RWPE2 (cell line): ENCODE data around the gene HEPN1.

Source experiments
- ATAC-seq: fragments of 200-7000 bp; cut with Tn5 transposase; 3 replicates; pipeline ENCODE4 v1.9.1; 2021; ENCODE audit warnings: low read depth
- DNase-seq: peaks from one replicate; pipeline ENCODE4 v3.0.0-alpha.2; 2020; ENCODE audit warnings: low spot score
- H3K27ac ChIP-seq: fragments of 450-650 bp; 2 replicates; pipeline ENCODE4 v1.5.1; 2017; ENCODE audit warnings: mild to moderate bottlenecking; ENCODE audit not compliant: poor library complexity, severe bottlenecking
- H3K27me3 ChIP-seq: fragments of 250-450 bp; sonication (Bioruptor Pico); 2 replicates; pipeline ENCODE4 v1.5.1; 2021; ENCODE audit warnings: mild to moderate bottlenecking, moderate library complexity; ENCODE audit not compliant: insufficient read depth, poor library complexity, severe bottlenecking
- H3K36me3 ChIP-seq: fragments of 250-450 bp; sonication (Bioruptor Pico); 2 replicates; pipeline ENCODE4 v1.5.1; 2020; ENCODE audit warnings: low read depth, mild to moderate bottlenecking, moderate library complexity
- H3K4me1 ChIP-seq: fragments of 250-450 bp; sonication (Bioruptor Pico); 2 replicates; pipeline ENCODE4 v1.5.1; 2021; ENCODE audit warnings: mild to moderate bottlenecking, moderate library complexity; ENCODE audit not compliant: insufficient read depth, poor library complexity, severe bottlenecking
- H3K4me3 ChIP-seq: fragments of 250-450 bp; sonication (Bioruptor Pico); 2 replicates; pipeline ENCODE4 v1.5.1; 2021; ENCODE audit warnings: mild to moderate bottlenecking, moderate library complexity; ENCODE audit not compliant: severe bottlenecking
- H3K9me3 ChIP-seq: fragments of 250-450 bp; sonication (Bioruptor Pico); 2 replicates; pipeline ENCODE4 v1.5.1; 2021; ENCODE audit warnings: mild to moderate bottlenecking, moderate library complexity; ENCODE audit not compliant: severe bottlenecking
- CTCF ChIP-seq: fragments of 450-650 bp; IDR thresholded peaks from one replicate; pipeline ENCODE4 v1.5.1; 2017; ENCODE audit warnings: mild to moderate bottlenecking, moderate library complexity; ENCODE audit not compliant: poor library complexity, severe bottlenecking

The HEPN1 gene

GRCh38 chr11:124872741-124873140 lies 46.3 kb upstream of the HEPN1 start:
- H3K36me3 ChIP-seq = no peaks in the 10 kb centered on the region
- no peak for ATAC-seq
- H3K4me3 ChIP-seq = no peak overlapping the region
- no peak for DNase-seq
- TF ChIP-seq CTCF = no peak
- H3K27me3 ChIP-seq = peaks cover 37% of the 10 kb centered on the region
- H3K27ac ChIP-seq = no peak overlapping the region
- H3K9me3 ChIP-seq = no peaks in the 10 kb centered on the region
- no peaks in the 10 kb centered on the region for H3K4me1 ChIP-seq

- H3K27ac ChIP-seq = no peak overlapping the region
- H3K36me3 ChIP-seq = no peaks in the 10 kb centered on the region
- H3K27me3 ChIP-seq = peaks cover 25% of the 10 kb centered on the region
- TF ChIP-seq CTCF = no peak
- no peaks in the 10 kb centered on the region for H3K9me3 ChIP-seq
- DNase-seq (no peak), ATAC-seq (no peak)
- H3K4me1 ChIP-seq = no peaks in the 10 kb centered on the region
- no peak overlapping the region for H3K4me3 ChIP-seq
Measured at GRCh38 chr11:124873951-124874350, 45.1 kb upstream of the HEPN1 start.

GRCh38 chr11:124874571-124875255 lies 44.3 kb upstream of the HEPN1 start:
- no peaks in the 10 kb centered on the region for H3K4me1 ChIP-seq
- ATAC-seq (no peak), DNase-seq (no peak)
- peaks cover 18% of the 10 kb centered on the region for H3K27me3 ChIP-seq
- TF ChIP-seq CTCF = no peak
- no peaks in the 10 kb centered on the region for H3K9me3 ChIP-seq
- 0 out of 2 replicates have a peak, but pooled peaks cover 3% of the 10 kb centered on the region for H3K36me3 ChIP-seq
- no peak overlapping the region for H3K27ac ChIP-seq
- no peak overlapping the region for H3K4me3 ChIP-seq

GRCh38 chr11:124875401-124875800 lies 43.6 kb upstream of the HEPN1 start:
- DNase-seq (no peak), ATAC-seq (no peak)
- Histone ChIP-seq H3K36me3 (0 out of 2 replicates have a peak, but pooled peaks cover 3% of the 10 kb centered on the region), H3K4me3 (no peak overlapping the region), H3K4me1 (no peaks in the 10 kb centered on the region), H3K27ac (no peak overlapping the region), H3K9me3 (no peaks in the 10 kb centered on the region), H3K27me3 (peaks cover 11% of the 10 kb centered on the region)
- TF ChIP-seq CTCF = no peak
